ENCODE measurements around the gene TNRC6C. TPM values are rescaled to one million over a fixed set of nuclear protein-coding genes. Genes with fewer than 3 reads are reported as not detected.
A peak's percentile ranks its signal among the peaks of the same experiment; 100 is the strongest.

Gene TNRC6C
- total and polyA plus RNA-seq, 9 of the 15 experiments (the other 6 are each of a cell fraction or from before 2014, with no cell fraction given), result 0.20 to 4.9 (median 2.3) TPM

GRCh38 chr17:78128551-78129350 lies 170.2 kb downstream of the TNRC6C start, which contains the start of gene TMC6 (continued):
- TF ChIP-seq STAT6 (CRISPR knock-in tag; IDR thresholded peaks at IDR 0.05) (no peak), SFPQ (IDR thresholded peaks at IDR 0.05; ENCODE audit: low read depth, low read length) (no peak), ZNF408 (CRISPR knock-in tag; IDR thresholded peaks at IDR 0.05; ENCODE audit: low read depth) (no peak), COPS2 (conservative IDR thresholded peaks at IDR 0.05) (no peak), ZNF280A (IDR thresholded peaks at IDR 0.05; ENCODE audit: low read depth, partially characterized antibody) (no peak), ZNF57 (CRISPR knock-in tag; IDR thresholded peaks at IDR 0.05) (no peak), EP400 (IDR thresholded peaks at IDR 0.05) (peak; percentile 81), EHMT2 (IDR thresholded peaks at IDR 0.05) (no peak), MEF2D (tag; conservative IDR thresholded peaks at IDR 0.05; ENCODE audit: low read depth) (0 out of 2 replicates have a peak, but pooled peaks have one; percentile 39), HIVEP1 (CRISPR knock-in tag; IDR thresholded peaks at IDR 0.05) (no peak), MECOM (CRISPR knock-in tag; IDR thresholded peaks at IDR 0.05) (peak; percentile 68; the same call in 1 of the 2 replicates), ZNF785 (CRISPR knock-in tag; IDR thresholded peaks at IDR 0.05) (no peak), MTF1 (CRISPR knock-in tag; IDR thresholded peaks at IDR 0.05; ENCODE audit: borderline replicate concordance) (no peak), TAF9B (IDR thresholded peaks at IDR 0.05; ENCODE audit: partially characterized antibody) (peak; percentile 76), CTCFL (IDR thresholded peaks at IDR 0.05; ENCODE audit: borderline replicate concordance, insufficient read depth, low read depth, low read length, poor library complexity, severe bottlenecking) (no peak), ZNF644 (tag; IDR thresholded peaks at IDR 0.05; ENCODE audit: low read depth) (peak; percentile 66; the same call in 1 of the 2 replicates), PTRF (tag; IDR thresholded peaks at IDR 0.05) (no peak), ZNF224 (CRISPR knock-in tag; IDR thresholded peaks at IDR 0.05) (no peak), KHSRP (IDR thresholded peaks at IDR 0.05) (no peak)
